ENCODE data around the gene COL23A1. TPM values are rescaled to one million over a fixed set of nuclear protein-coding genes. Genes with fewer than 3 reads are reported as not detected.

Gene COL23A1
- total and polyA plus RNA-seq, 2 of the 8 experiments (the other 6 are each of a cell fraction or from before 2014, with no cell fraction given), result 3.1 to 4.7 TPM

GRCh38 chr5:178476972-178477754, 113.0 kb downstream of the COL23A1 start (continued):
- TF ChIP-seq CHD7 (IDR thresholded peaks at IDR 0.05; ENCODE audit: insufficient replicate concordance, low read length), result no peak
- TF ChIP-seq EZH2 (IDR thresholded peaks at IDR 0.05; ENCODE audit: low read depth, low read length, severe bottlenecking), result no peak
- TF ChIP-seq CREB1 (IDR thresholded peaks at IDR 0.05), result no peak
- no peak for TF ChIP-seq SP2 (IDR thresholded peaks at IDR 0.05; ENCODE audit: low read length)
- no peak for TF ChIP-seq CTCF (IDR thresholded peaks at IDR 0.05; ENCODE audit: control extremely low read depth in 1 of 3, insufficient read depth in 1 of 3, low read depth in 1 of 3, low read length in 3 of 3)
- TF ChIP-seq BRCA1 (IDR thresholded peaks at IDR 0.05; ENCODE audit: low read depth, low read length), result no peak
- TF ChIP-seq ATF3 (IDR thresholded peaks at IDR 0.05; ENCODE audit: insufficient read depth, low read depth, low read length), result no peak

Measured in H1 (cell line).